B cell (primary cell): ENCODE data around the gene AFG1L. TPM values are rescaled to one million over a fixed set of nuclear protein-coding genes. Genes with fewer than 3 reads are reported as not detected.

ENCODE experiments used
- ATAC-seq: fragments of 200-7000 bp; cut with Tn5 transposase; one replicate; pipeline ENCODE4 v1.10.0; 2021; ENCODE audit warnings: low read depth, mild to moderate bottlenecking, moderate number of reproducible peaks, moderate library complexity
- CTCF ChIA-PET: fragments of 350-600 bp; sonication (Branson Sonifier 250); formaldehyde crosslinking; loops from one replicate; lab custom pipeline; 2021; ENCODE audit warnings: antibody characterized with exemption, inconsistent platforms; lab: Charles Lee
- POLR2A ChIA-PET: fragments of 350-600 bp; sonication (Branson Sonifier 250); formaldehyde crosslinking; loops from one replicate; lab custom pipeline; 2021; ENCODE audit warnings: antibody characterized with exemption; lab: Charles Lee
- DNase-seq: peaks from one replicate; pipeline ENCODE4 v3.0.0; 2013
- H2AFZ ChIP-seq: 2 replicates; pipeline ENCODE4 v1.6.1; 2012; ENCODE audit warnings: mild to moderate bottlenecking, low read depth, low read length; ENCODE audit not compliant: insufficient read depth, poor library complexity, severe bottlenecking
- H3K27ac ChIP-seq, 2 donors: 1 replicate in 1 of 2; 2 replicates in 1 of 2; pipeline ENCODE4 v1.5.1; 2012 to 2013; ENCODE audit warnings: low read length in 2 of 2, mild to moderate bottlenecking in 2 of 2, moderate library complexity in 1 of 2
- H3K27me3 ChIP-seq, 4 experiments: fragments of 200-600 bp in 1 of 4; sonication (generic) in 1 of 4; replicated peaks in 1 of 4; 1 replicate in 2 of 4; 2 replicates in 2 of 4; pipeline versions ENCODE4 v1.6.1 to v1.7.0; 2013 to 2016; ENCODE audit warnings: low read length in 3 of 4, mild to moderate bottlenecking in 2 of 4, mixed read lengths in 1 of 4, moderate library complexity in 1 of 4; ENCODE audit not compliant: insufficient read depth in 4 of 4, control insufficient read depth in 3 of 4; ENCODE audit errors: control extremely low read depth in 1 of 4
- H3K36me3 ChIP-seq, 2 experiments: replicated peaks in 1 of 2; 1 replicate in 1 of 2; 2 replicates in 1 of 2; pipeline versions ENCODE4 v1.6.1 to v1.7.1; 2013; ENCODE audit warnings: low read length in 1 of 2; ENCODE audit not compliant: insufficient read depth in 2 of 2, control insufficient read depth in 1 of 2; ENCODE audit errors: control extremely low read depth in 1 of 2, extremely low read depth in 1 of 2
- H3K4me1 ChIP-seq, 2 donors: fragments of 200-600 bp in 1 of 2; sonication (generic) in 1 of 2; 1 replicate in 1 of 2; 2 replicates in 1 of 2; pipeline versions ENCODE4 v1.5.1 to v1.6.1; 2013 to 2017; ENCODE audit warnings: low read length in 2 of 2; ENCODE audit not compliant: control insufficient read depth in 2 of 2, insufficient read depth in 2 of 2
- H3K4me2 ChIP-seq: replicated peaks from 2 replicates; pipeline ENCODE3; 2012; ENCODE audit warnings: mild to moderate bottlenecking, low read depth, low read length; ENCODE audit not compliant: poor library complexity, severe bottlenecking
- H3K4me3 ChIP-seq, 5 experiments: fragments of 200-600 bp in 1 of 5; sonication (generic) in 1 of 5; 1 replicate in 3 of 5; 2 replicates in 2 of 5; pipeline versions ENCODE4 v1.5.1 to v1.7.0; 2011 to 2016; ENCODE audit warnings: low read length in 4 of 5, mild to moderate bottlenecking in 4 of 5, low read depth in 2 of 5, control low read depth in 1 of 5, moderate library complexity in 1 of 5; ENCODE audit not compliant: insufficient read depth in 1 of 5; ENCODE audit errors: control extremely low read depth in 1 of 5, extremely low read depth in 1 of 5
- H3K79me2 ChIP-seq: fragments of 200-600 bp; sonication (generic); one replicate; pipeline ENCODE4 v1.6.0; 2016; ENCODE audit warnings: low read length; ENCODE audit not compliant: control insufficient read depth, insufficient read depth
- H3K9ac ChIP-seq: fragments of 200-600 bp; sonication (generic); 2 replicates; pipeline ENCODE4 v1.6.1; 2017; ENCODE audit warnings: mild to moderate bottlenecking, low read length, moderate library complexity
- H3K9me3 ChIP-seq, 3 donors: one replicate each; pipeline versions ENCODE4 v1.6.1 to v1.7.1; 2013; ENCODE audit warnings: low read length in 2 of 3; ENCODE audit not compliant: control insufficient read depth in 2 of 3, insufficient read depth in 1 of 3; ENCODE audit errors: control extremely low read depth in 1 of 3
- H4K20me1 ChIP-seq: 2 replicates; pipeline ENCODE4 v1.6.0; 2012; ENCODE audit warnings: mild to moderate bottlenecking, low read length; ENCODE audit not compliant: insufficient read depth, control insufficient read depth, poor library complexity, severe bottlenecking
- H3K27ac Mint-ChIP-seq: one replicate; pipeline ENCODE4 v1.8.0; 2021; ENCODE audit warnings: mixed read lengths
- H3K27me3 Mint-ChIP-seq: one replicate; pipeline ENCODE4 v1.8.0; 2021; ENCODE audit warnings: mixed read lengths
- H3K4me1 Mint-ChIP-seq: one replicate; pipeline ENCODE4 v1.8.0; 2021; ENCODE audit warnings: mixed read lengths
- H3K4me3 Mint-ChIP-seq: one replicate; pipeline ENCODE4 v1.8.0; 2021; ENCODE audit warnings: mixed read lengths
- H3K9me3 Mint-ChIP-seq: one replicate; pipeline ENCODE4 v1.8.0; 2022; ENCODE audit warnings: mixed read lengths; ENCODE audit not compliant: insufficient read depth
- EZH2 ChIP-seq: IDR thresholded peaks from 2 replicates; pipeline ENCODE4 v1.6.1; 2012; ENCODE audit warnings: borderline replicate concordance, low read depth, mild to moderate bottlenecking, moderate library complexity, low read length; ENCODE audit not compliant: insufficient read depth, poor library complexity, severe bottlenecking
- WGBS: methylation state at CpG from one replicate; pipeline ENCODE4 v1.1.5; 2013; ENCODE audit warnings: missing lambda C conversion rate; ENCODE audit not compliant: insufficient coverage; 5-methylcytosine and 5-hydroxymethylcytosine counted together
- intact Hi-C: fragments of 100-400 bp; cut with micrococcal nuclease; formaldehyde crosslinking; loops from one replicate; pipeline ENCODE4 v1.10.0; 2022
- polyA plus RNA-seq: library from polyadenylated mRNA; depleted of rRNA; stranded (reverse); fragments of >200 nt; gene quantifications from 2 replicates; pipeline ENCODE4 v1.2.3, GENCODE V29; 2012
- total RNA-seq, 2 donors: library from RNA; stranded (reverse); fragments of 120-200 nt in 1 of 2; gene quantifications; 1 replicate in 1 of 2; 2 replicates in 1 of 2; pipeline versions ENCODE4 v1.2.3 to v1.2.4, GENCODE V29; 2013 to 2022
- TF ChIP-seq, protein P1 (sequence below): fragments of 200-600 bp; IDR thresholded peaks from one replicate; pipeline ENCODE4 v1.8.0; 2022; ENCODE audit warnings: antibody characterized with exemption, mild to moderate bottlenecking

The AFG1L gene
- total and polyA plus RNA-seq, 2 donors (not counting 1 experiment from before 2014, with no cell fraction given), result 1.8 to 14.2 TPM

DNA sequence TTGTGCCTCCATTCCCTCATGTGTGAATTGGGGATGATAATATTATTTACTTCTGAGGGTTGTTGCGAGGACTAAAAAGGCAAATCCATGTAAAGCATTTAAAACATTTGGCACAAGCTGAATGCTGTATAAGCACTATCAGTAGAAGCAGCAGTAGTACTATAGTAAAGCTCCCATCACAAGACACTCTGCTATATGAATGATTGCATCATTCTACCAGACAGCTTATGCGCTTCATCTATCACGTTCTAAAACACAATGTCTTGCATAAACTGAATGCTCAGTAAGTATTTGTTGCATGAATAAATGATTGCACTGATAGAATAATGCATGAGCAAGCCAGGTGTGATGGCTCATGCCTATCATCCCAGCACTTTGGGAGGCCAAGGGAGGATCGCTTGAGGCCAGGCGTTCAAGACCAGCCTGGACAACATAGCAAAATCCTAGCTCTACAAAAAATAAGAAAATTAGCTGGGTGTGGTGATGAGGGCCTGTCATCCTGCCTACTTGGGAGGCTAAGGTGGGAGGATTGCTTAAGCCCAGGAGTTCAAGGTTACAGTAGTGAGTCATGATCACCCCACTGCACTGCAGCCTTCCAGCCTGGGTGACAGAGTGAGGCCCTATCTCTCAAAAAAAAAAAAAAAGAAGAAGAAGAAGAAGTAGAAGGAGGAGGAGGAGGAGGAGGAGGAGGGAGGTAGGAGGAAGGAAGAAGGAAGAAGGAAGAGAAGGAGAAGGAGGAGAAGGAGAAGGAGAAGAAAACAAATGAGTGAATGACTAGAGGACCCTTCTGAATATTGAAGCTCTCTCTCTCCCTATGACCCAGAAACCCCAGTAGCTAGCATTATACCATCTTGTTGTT lies 215.8 kb downstream of the AFG1L start:
- no peak overlapping the region for H3K27ac ChIP-seq
- H3K9ac ChIP-seq, result no peak overlapping the region
- TF ChIP-seq, protein P1, sequence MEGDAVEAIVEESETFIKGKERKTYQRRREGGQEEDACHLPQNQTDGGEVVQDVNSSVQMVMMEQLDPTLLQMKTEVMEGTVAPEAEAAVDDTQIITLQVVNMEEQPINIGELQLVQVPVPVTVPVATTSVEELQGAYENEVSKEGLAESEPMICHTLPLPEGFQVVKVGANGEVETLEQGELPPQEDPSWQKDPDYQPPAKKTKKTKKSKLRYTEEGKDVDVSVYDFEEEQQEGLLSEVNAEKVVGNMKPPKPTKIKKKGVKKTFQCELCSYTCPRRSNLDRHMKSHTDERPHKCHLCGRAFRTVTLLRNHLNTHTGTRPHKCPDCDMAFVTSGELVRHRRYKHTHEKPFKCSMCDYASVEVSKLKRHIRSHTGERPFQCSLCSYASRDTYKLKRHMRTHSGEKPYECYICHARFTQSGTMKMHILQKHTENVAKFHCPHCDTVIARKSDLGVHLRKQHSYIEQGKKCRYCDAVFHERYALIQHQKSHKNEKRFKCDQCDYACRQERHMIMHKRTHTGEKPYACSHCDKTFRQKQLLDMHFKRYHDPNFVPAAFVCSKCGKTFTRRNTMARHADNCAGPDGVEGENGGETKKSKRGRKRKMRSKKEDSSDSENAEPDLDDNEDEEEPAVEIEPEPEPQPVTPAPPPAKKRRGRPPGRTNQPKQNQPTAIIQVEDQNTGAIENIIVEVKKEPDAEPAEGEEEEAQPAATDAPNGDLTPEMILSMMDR, result no peak
- TF ChIP-seq EZH2, result no peak
- H2AFZ ChIP-seq, result no peak overlapping the region
- H3K27me3 ChIP-seq, result no peaks in the 10 kb centered on the region
- Mint-ChIP-seq H3K27ac (no peak overlapping the region), H3K9me3 (no peaks in the 10 kb centered on the region), H3K4me1 (no peaks in the 10 kb centered on the region), H3K4me3 (no peak overlapping the region), H3K27me3 (no peaks in the 10 kb centered on the region)
- peaks cover 0 to 10% (median 0%) of the 10 kb centered on the region in 3 donors for H3K9me3 ChIP-seq
- no peak overlapping the region for H3K4me2 ChIP-seq
- H3K4me1 ChIP-seq, result no peaks in the 10 kb centered on the region
- ChIA-PET POLR2A (no interaction called here), CTCF (interaction anchor here (0.5 to 0.7 kb wide), 2 partner anchors 252 to 381 kb away, joined by 3 to 4 read pairs; no protein-coding TSS in a partner anchor)
- H3K79me2 ChIP-seq, result no peaks in the 10 kb centered on the region
- WGBS, result no CpG with 5 or more reads among the region's 5 CpGs
- no peaks in the 10 kb centered on the region for H4K20me1 ChIP-seq
- DNase-seq, result no peak
- no peak for ATAC-seq
- no peak overlapping the region for H3K4me3 ChIP-seq
- H3K36me3 ChIP-seq, result no peaks in the 10 kb centered on the region
- intact Hi-C loops, result no loop called here
